H1 (cell line): Measurements from ENCODE around the gene SCNN1G. TPM values are rescaled to one million over a fixed set of nuclear protein-coding genes. Genes with fewer than 3 reads are reported as not detected.

ENCODE experiments used
- CTCF ChIA-PET: fragments of 300-600 bp; sonication (Branson Sonifier 250); formaldehyde crosslinking; loops from one replicate; lab custom pipeline; 2021; ENCODE audit not compliant: partially characterized antibody; lab: Charles Lee
- POLR2A ChIA-PET: fragments of 300-600 bp; sonication (Branson Sonifier 250); formaldehyde crosslinking; loops from one replicate; lab custom pipeline; 2021; ENCODE audit warnings: inconsistent platforms; ENCODE audit not compliant: partially characterized antibody; lab: Charles Lee
- DNase-seq, 2 experiments: peaks; one replicate each; pipeline versions ENCODE4 v3.0.0 to v3.0.0-alpha.2; 2010 to 2022; ENCODE audit warnings: low spot score in 2 of 2, low read depth in 1 of 2, mixed read lengths in 1 of 2
- FAIRE-seq: peaks from 2 replicates; lab custom pipeline; 2011; peaks lifted over from hg19 to GRCh38; lab: Jason Lieb, UNC
- H2AFZ ChIP-seq: 2 replicates; pipeline ENCODE4 v1.8.1; 2012; ENCODE audit warnings: low read length, inconsistent platforms
- H2AK5ac ChIP-seq: 2 replicates; pipeline ENCODE4 v1.6.1; 2013; ENCODE audit warnings: low read depth, low read length
- H2BK120ac ChIP-seq: replicated peaks from 2 replicates; pipeline ENCODE3; 2013; ENCODE audit warnings: low read depth, low read length, inconsistent platforms
- H2BK12ac ChIP-seq: 2 replicates; pipeline ENCODE4 v1.6.1; 2013; ENCODE audit warnings: low read depth, low read length
- H2BK15ac ChIP-seq: 2 replicates; pipeline ENCODE4 v1.6.1; 2013; ENCODE audit warnings: low read length
- H2BK20ac ChIP-seq: 2 replicates; pipeline ENCODE4 v1.6.1; 2013; ENCODE audit warnings: low read length
- H2BK5ac ChIP-seq: 2 replicates; pipeline ENCODE4 v1.6.1; 2013; ENCODE audit warnings: low read depth, low read length
- H3K14ac ChIP-seq: 2 replicates; pipeline ENCODE4 v1.6.1; 2013; ENCODE audit warnings: inconsistent platforms; ENCODE audit not compliant: insufficient read length
- H3K18ac ChIP-seq: 2 replicates; pipeline ENCODE4 v1.6.1; 2013; ENCODE audit warnings: low read length; ENCODE audit errors: extremely low read depth
- H3K23ac ChIP-seq: 2 replicates; pipeline ENCODE4 v1.6.1; 2013; ENCODE audit warnings: inconsistent platforms; ENCODE audit not compliant: insufficient read length
- H3K23me2 ChIP-seq: 2 replicates; pipeline ENCODE4 v1.6.1; 2013; ENCODE audit warnings: low read depth, low read length
- H3K27ac ChIP-seq: 2 replicates; pipeline ENCODE4 v1.6.1; 2011; ENCODE audit warnings: low read depth, low read length, inconsistent platforms
- H3K27me3 ChIP-seq, 4 experiments: replicated peaks in 1 of 4; 1 replicate in 1 of 4; 2 replicates in 3 of 4; pipeline versions ENCODE4 v1.6.1 to v1.8.1; 2011 to 2013; ENCODE audit warnings: low read length in 3 of 4, mild to moderate bottlenecking in 3 of 4, inconsistent platforms in 2 of 4, mixed read lengths in 2 of 4, moderate library complexity in 1 of 4; ENCODE audit not compliant: control insufficient read depth in 3 of 4, insufficient read depth in 3 of 4; ENCODE audit errors: extremely low read depth in 1 of 4
- H3K36me3 ChIP-seq, 4 experiments: 2 replicates each; pipeline versions ENCODE4 v1.6.1 to v1.8.1; 2011 to 2013; ENCODE audit warnings: mild to moderate bottlenecking in 4 of 4, low read length in 3 of 4, moderate library complexity in 2 of 4, control low read depth in 1 of 4, inconsistent platforms in 1 of 4; ENCODE audit not compliant: insufficient read depth in 4 of 4, control insufficient read depth in 2 of 4
- H3K4ac ChIP-seq: replicated peaks from 2 replicates; pipeline ENCODE3; 2013; ENCODE audit warnings: low read length, low read depth, mixed read lengths, inconsistent platforms; ENCODE audit not compliant: insufficient read length
- H3K4me1 ChIP-seq, 4 experiments: replicated peaks in 1 of 4; 1 replicate in 1 of 4; 2 replicates in 3 of 4; pipeline versions ENCODE4 v1.6.1 to v1.8.1; 2011 to 2013; ENCODE audit warnings: low read length in 3 of 4, inconsistent platforms in 2 of 4, mixed read lengths in 1 of 4; ENCODE audit not compliant: insufficient read depth in 4 of 4, control insufficient read depth in 3 of 4
- H3K4me2 ChIP-seq, 2 experiments: 2 replicates each; pipeline versions ENCODE4 v1.6.1 to v1.8.1; 2011 to 2013; ENCODE audit warnings: low read depth in 2 of 2, low read length in 2 of 2, control low read depth in 1 of 2, inconsistent platforms in 1 of 2, mild to moderate bottlenecking in 1 of 2; ENCODE audit not compliant: insufficient read depth in 1 of 2
- H3K4me3 ChIP-seq, 4 experiments: fragments of 200-600, 300-600 bp in 1 of 4; sonication (generic), shearing (Covaris generic), sonication (Bioruptor Twin) in 1 of 4; 2 replicates each; pipeline versions ENCODE4 v1.5.1 to v1.8.1; 2011 to 2016; ENCODE audit warnings: low read length in 4 of 4, low read depth in 3 of 4, control low read depth in 2 of 4, inconsistent platforms in 2 of 4, mild to moderate bottlenecking in 2 of 4, mixed read lengths in 1 of 4, moderate library complexity in 1 of 4; ENCODE audit not compliant: insufficient read depth in 2 of 4; ENCODE audit errors: extremely low read depth in 1 of 4
- H3K56ac ChIP-seq: replicated peaks from 2 replicates; pipeline ENCODE3; 2013; ENCODE audit warnings: low read depth, mild to moderate bottlenecking, mixed read lengths, low read length, inconsistent platforms; ENCODE audit not compliant: insufficient read length
- H3K79me1 ChIP-seq: 2 replicates; pipeline ENCODE4 v1.6.1; 2013; ENCODE audit warnings: low read depth, low read length, control low read depth
- H3K79me2 ChIP-seq, 2 experiments: 2 replicates each; pipeline versions ENCODE4 v1.6.1 to v1.8.1; 2012 to 2013; ENCODE audit warnings: low read length in 2 of 2, mild to moderate bottlenecking in 2 of 2, inconsistent platforms in 1 of 2; ENCODE audit not compliant: insufficient read depth in 2 of 2, control insufficient read depth in 1 of 2
- H3K9ac ChIP-seq, 4 experiments: replicated peaks in 1 of 4; 1 replicate in 1 of 4; 2 replicates in 3 of 4; pipeline versions ENCODE4 v1.6.1 to v1.8.1; 2011 to 2013; ENCODE audit warnings: low read depth in 3 of 4, low read length in 3 of 4, control low read depth in 2 of 4, mild to moderate bottlenecking in 2 of 4, moderate library complexity in 2 of 4, inconsistent platforms in 1 of 4; ENCODE audit errors: extremely low read depth in 1 of 4
- H3K9me3 ChIP-seq, 2 experiments: 2 replicates each; pipeline versions ENCODE4 v1.6.1 to v1.8.1; 2012 to 2013; ENCODE audit warnings: mild to moderate bottlenecking in 2 of 2, moderate library complexity in 2 of 2, control low read depth in 1 of 2, inconsistent platforms in 1 of 2, low read depth in 1 of 2, low read length in 1 of 2, mixed read lengths in 1 of 2; ENCODE audit not compliant: insufficient read depth in 2 of 2
- H4K20me1 ChIP-seq, 2 experiments: replicated peaks in 1 of 2; 2 replicates each; pipeline versions ENCODE3 to v1.8.1; 2011 to 2013; ENCODE audit warnings: inconsistent platforms in 2 of 2, low read length in 2 of 2, mild to moderate bottlenecking in 1 of 2; ENCODE audit not compliant: insufficient read depth in 2 of 2, control insufficient read depth in 1 of 2
- H4K5ac ChIP-seq: 2 replicates; pipeline ENCODE4 v1.6.1; 2013; ENCODE audit warnings: low read length, low read depth, mixed read lengths, inconsistent platforms; ENCODE audit not compliant: insufficient read length
- H4K8ac ChIP-seq: 2 replicates; pipeline ENCODE4 v1.8.0; 2013; ENCODE audit warnings: mild to moderate bottlenecking, moderate library complexity, low read length, inconsistent platforms; ENCODE audit not compliant: insufficient read depth; ENCODE audit errors: extremely low read depth
- H4K91ac ChIP-seq: replicated peaks from 2 replicates; pipeline ENCODE3; 2013; ENCODE audit warnings: low read length, mixed read lengths, inconsistent platforms; ENCODE audit not compliant: insufficient read length
- CBX5 ChIP-seq: fragments of 300-800, 300-1000 bp; sonication (generic); IDR thresholded peaks from 2 replicates; pipeline ENCODE4 v1.7.1; 2016; ENCODE audit warnings: antibody characterized with exemption, low read length, low read depth
- CBX8 ChIP-seq: fragments of 300-800, 300-1000 bp; sonication (generic); IDR thresholded peaks from 2 replicates; pipeline ENCODE4 v1.7.1; 2016; ENCODE audit warnings: low read depth, low read length, borderline replicate concordance
- CEBPB ChIP-seq: IDR thresholded peaks from 2 replicates; pipeline ENCODE4 v1.6.1; 2012; ENCODE audit warnings: low read depth, low read length
- EGR1 ChIP-seq: IDR thresholded peaks from 2 replicates; pipeline ENCODE4 v1.6.1; 2011; ENCODE audit warnings: low read depth, low read length, borderline replicate concordance
- GABPA ChIP-seq: IDR thresholded peaks from 2 replicates; pipeline ENCODE4 v1.6.1; 2011; ENCODE audit warnings: mild to moderate bottlenecking, low read length, moderate library complexity, borderline replicate concordance; ENCODE audit not compliant: insufficient read depth
- KDM5A ChIP-seq: fragments of 200-600 bp; IDR thresholded peaks from 2 replicates; pipeline ENCODE4 v1.7.1; 2012; ENCODE audit warnings: mild to moderate bottlenecking, low read length, inconsistent platforms, mixed read lengths
- RAD21 ChIP-seq, 2 experiments: IDR thresholded peaks in 1 of 2; conservative IDR thresholded peaks in 1 of 2; 2 replicates each; pipeline ENCODE4 v1.6.1; 2011; ENCODE audit warnings: low read depth in 2 of 2, low read length in 2 of 2, improper control_type of control experiment in 1 of 2, inconsistent platforms in 1 of 2, mild to moderate bottlenecking in 1 of 2, moderate library complexity in 1 of 2
- RFX5 ChIP-seq: IDR thresholded peaks from 2 replicates; pipeline ENCODE4 v1.6.1; 2011; ENCODE audit warnings: low read depth, low read length, improper control_type of control experiment, borderline replicate concordance
- SAP30 ChIP-seq: fragments of 300-600 bp; sonication (generic); IDR thresholded peaks from 2 replicates; pipeline ENCODE4 v1.7.1; 2012; ENCODE audit warnings: low read length, moderate library complexity, mild to moderate bottlenecking, inconsistent platforms; ENCODE audit not compliant: insufficient read depth, insufficient replicate concordance
- TBP ChIP-seq: IDR thresholded peaks from 2 replicates; pipeline ENCODE4 v1.6.1; 2011; ENCODE audit warnings: low read depth, low read length, improper control_type of control experiment
- WGBS, 2 experiments: shearing (Covaris generic) in 1 of 2; methylation state at CpG; one replicate each; pipeline versions ENCODE4 v1.1.6 to v1.1.7; 2013 to 2015; ENCODE audit warnings: low lambda C conversion rate in 2 of 2, mixed read lengths in 2 of 2, inconsistent platforms in 1 of 2, low coverage in 1 of 2, missing lambda C conversion rate in 1 of 2; ENCODE audit not compliant: insufficient replicate concordance in 2 of 2, insufficient coverage in 1 of 2, insufficient read length in 1 of 2; ENCODE audit errors: extremely low coverage in 1 of 2, missing lambda C conversion rate in 1 of 2; 5-methylcytosine and 5-hydroxymethylcytosine counted together
- polyA plus RNA-seq, 7 experiments: library from polyadenylated mRNA; depleted of rRNA in 3 of 7; stranded (reverse) in 5 of 7; unstranded in 2 of 7; fragments of >200 nt in 5 of 7; fragments of 200-250 nt in 2 of 7; gene quantifications; 1 replicate in 5 of 7; 2 replicates in 1 of 7; 4 replicates in 1 of 7; pipeline versions ENCODE4 v1.2.1 to v1.2.3, GENCODE V29; 2011 to 2013; ENCODE audit warnings: missing spikeins in 2 of 7, mixed read lengths in 2 of 7
- total RNA-seq: library from RNA; stranded (reverse); fragmentation: NEBNext Ultra II Directional; extraction: Animal tissue kit (Norgen Biotek cat#: 25700); gene quantifications from 2 replicates; pipeline ENCODE4 v1.2.1, GENCODE V29; 2021
- TF ChIP-seq, protein P1 (sequence below): IDR thresholded peaks from 2 replicates; pipeline ENCODE4 v1.6.1; 2011; ENCODE audit warnings: low read depth, mild to moderate bottlenecking, low read length; ENCODE audit not compliant: insufficient read depth

The SCNN1G gene
- total and polyA plus RNA-seq, 2 of the 8 experiments (the other 6 are each of a cell fraction or from before 2014, with no cell fraction given): 0.73 to 1.1 TPM

DNA sequence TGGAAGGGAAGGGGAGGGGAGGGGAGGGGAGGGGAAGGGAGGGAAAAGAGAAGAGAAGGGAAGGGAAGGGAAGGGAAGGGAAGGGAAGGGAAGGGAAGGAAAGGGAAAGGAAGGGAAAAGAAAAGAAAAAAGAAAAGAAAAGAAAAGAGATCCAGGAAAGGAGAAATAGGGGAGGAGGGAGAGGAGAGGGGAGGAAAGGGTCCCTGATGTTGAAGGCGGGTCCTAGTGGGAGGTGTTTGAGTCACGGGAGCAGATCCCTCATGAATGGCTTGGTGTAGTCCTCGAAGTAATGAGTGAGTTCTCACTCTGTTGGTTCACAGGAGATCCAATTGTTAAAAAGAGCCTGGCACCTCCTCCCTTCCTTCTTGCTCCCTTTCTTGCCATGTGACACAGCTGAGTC, 26.4 kb upstream of the SCNN1G start:
- Histone ChIP-seq H3K14ac (no peak overlapping the region), H3K4me3 (no peak overlapping the region), H2BK120ac (no peak overlapping the region), H3K4me1 (no peaks in the 10 kb centered on the region; a peak in 1 of 7 replicates), H2AFZ (no peak overlapping the region; the same call in 1 of the 2 replicates), H2BK20ac (no peak overlapping the region), H4K20me1 (no peaks in the 10 kb centered on the region), H4K5ac (no peak overlapping the region), H3K27ac (no peak overlapping the region), H2AK5ac (no peak overlapping the region), H3K18ac (no peak overlapping the region), H3K23me2 (no peaks in the 10 kb centered on the region; the same call in 1 of the 2 replicates), H2BK15ac (no peak overlapping the region)
- POLR2A ChIA-PET: no interaction called here
- FAIRE-seq: no peak
- WGBS, 2 experiments: 89% methylated on average over 3 of the region's 3 CpGs; no CpG with 5 or more reads in 1 of the 2 experiments
- no peak for TF ChIP-seq GABPA
- no peak for TF ChIP-seq CEBPB
- TF ChIP-seq RAD21 (IDR thresholded peaks at IDR 0.05 in 1 of 2, conservative IDR thresholded peaks at IDR 0.05 in 1 of 2; ENCODE audit: low read depth in 2 of 2, low read length in 2 of 2): no peak
- no peak for TF ChIP-seq CBX8
- no peak for TF ChIP-seq KDM5A
- no peak for TF ChIP-seq CBX5
- TF ChIP-seq RFX5: no peak
- TF ChIP-seq SAP30: no peak
- TF ChIP-seq, protein P1, sequence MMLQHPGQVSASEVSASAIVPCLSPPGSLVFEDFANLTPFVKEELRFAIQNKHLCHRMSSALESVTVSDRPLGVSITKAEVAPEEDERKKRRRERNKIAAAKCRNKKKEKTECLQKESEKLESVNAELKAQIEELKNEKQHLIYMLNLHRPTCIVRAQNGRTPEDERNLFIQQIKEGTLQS: no peak
- no peak for TF ChIP-seq EGR1
- no peak for TF ChIP-seq TBP
- TF ChIP-seq, all 59 proteins: peak for 0
- CTCF ChIA-PET: interaction anchor here (0.8 to 1.9 kb wide), 3 partner anchors 64 to 279 kb away, joined by 3 to 5 read pairs (median 3); no protein-coding TSS in a partner anchor
- no peak overlapping the region for H3K4ac ChIP-seq
- H3K79me1 ChIP-seq: no peaks in the 10 kb centered on the region
- H2BK12ac ChIP-seq: no peak overlapping the region
- no peaks in the 10 kb centered on the region for H3K27me3 ChIP-seq
- DNase-seq: no peak
- H4K8ac ChIP-seq: no peak overlapping the region
- H3K9ac ChIP-seq: no peak overlapping the region
- H3K56ac ChIP-seq: no peak overlapping the region
- H4K91ac ChIP-seq: no peak overlapping the region
- H3K9me3 ChIP-seq: peaks cover 0 to 4% of the 10 kb centered on the region in 2 experiments; a peak in 1 of 4 replicates
- no peak overlapping the region for H2BK5ac ChIP-seq
- no peaks in the 10 kb centered on the region for H3K36me3 ChIP-seq
- no peaks in the 10 kb centered on the region for H3K79me2 ChIP-seq
- no peak overlapping the region for H3K23ac ChIP-seq
- no peak overlapping the region for H3K4me2 ChIP-seq
